GM21723 (cell line): ENCODE results near the gene CSNK2B.
A peak's percentile ranks its signal among the peaks of the same experiment; 100 is the strongest.

ENCODE experiments used
- ATAC-seq: cut with Tn5 transposase; IDR thresholded peaks from one replicate; pipeline ENCODE4 v1.9.1; 2021; ENCODE audit warnings: mild to moderate bottlenecking, moderate library complexity; ENCODE audit not compliant: unreplicated experiment

Gene CSNK2B

GRCh38 chr6:31665501-31666336 lies at the start of gene CSNK2B:
CSNK2B (plus strand) TSS chr6:31666080; CDS start chr6:31666832, 752 bp downstream.
- peak; percentile 76 for ATAC-seq

DNA sequence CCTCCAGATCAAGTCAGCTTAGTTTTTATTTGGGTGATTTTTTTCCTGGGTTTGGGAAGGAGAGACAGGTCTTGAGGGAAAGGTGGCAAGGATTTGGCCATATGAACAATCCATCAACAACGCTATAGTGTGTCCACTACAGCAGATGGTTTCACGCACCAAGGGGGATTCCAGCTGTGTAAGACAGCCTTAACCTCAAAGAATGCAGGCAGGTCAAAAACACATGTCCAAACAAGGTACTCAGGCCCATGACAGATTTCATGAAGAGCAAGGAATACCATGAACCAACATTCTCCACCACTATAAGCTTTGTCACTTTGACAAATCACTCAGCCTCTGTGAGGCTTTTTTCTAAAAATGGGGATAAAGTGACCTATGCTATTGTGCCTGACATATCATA lies 48.9 kb upstream of the CSNK2B start:
- ATAC-seq, result no peak

DNA sequence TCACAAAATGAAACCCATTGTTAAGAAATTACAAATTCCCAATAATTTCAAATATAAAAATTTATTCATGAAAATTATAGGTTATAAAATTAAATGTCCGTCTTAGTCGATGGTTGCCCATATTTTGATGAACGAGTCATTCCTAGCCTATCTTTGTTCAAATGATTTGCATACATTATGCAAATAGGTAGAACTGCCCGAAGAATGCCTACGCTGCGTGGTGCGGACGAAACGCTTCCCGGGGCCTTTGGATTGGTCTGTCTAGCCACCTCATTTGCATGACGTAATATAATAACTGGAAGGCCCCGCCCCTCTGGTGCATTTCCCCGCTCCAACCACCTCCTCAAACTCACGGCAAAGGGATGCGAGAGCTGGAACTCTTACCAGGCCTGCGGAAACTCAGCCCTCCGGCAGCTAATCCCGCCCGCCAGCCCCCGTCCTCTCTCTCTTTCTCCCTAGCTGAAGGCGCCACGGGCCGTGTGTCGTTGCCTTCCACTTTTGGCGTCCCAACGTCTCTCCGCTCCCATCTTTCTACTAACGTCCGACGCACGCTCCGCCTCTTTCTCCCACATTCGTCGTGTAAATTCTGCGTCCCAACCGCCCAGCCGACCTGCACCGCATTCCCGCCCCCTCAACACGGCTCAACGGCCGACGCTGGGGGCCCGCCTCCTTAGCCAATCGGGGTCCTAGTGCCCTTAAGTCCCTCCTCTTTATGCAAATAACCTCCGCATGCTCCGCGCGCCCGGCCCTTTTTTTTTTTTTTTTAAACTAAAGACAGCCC lies 45.9 kb upstream of the CSNK2B start:
- peak; percentile 78 for ATAC-seq

DNA sequence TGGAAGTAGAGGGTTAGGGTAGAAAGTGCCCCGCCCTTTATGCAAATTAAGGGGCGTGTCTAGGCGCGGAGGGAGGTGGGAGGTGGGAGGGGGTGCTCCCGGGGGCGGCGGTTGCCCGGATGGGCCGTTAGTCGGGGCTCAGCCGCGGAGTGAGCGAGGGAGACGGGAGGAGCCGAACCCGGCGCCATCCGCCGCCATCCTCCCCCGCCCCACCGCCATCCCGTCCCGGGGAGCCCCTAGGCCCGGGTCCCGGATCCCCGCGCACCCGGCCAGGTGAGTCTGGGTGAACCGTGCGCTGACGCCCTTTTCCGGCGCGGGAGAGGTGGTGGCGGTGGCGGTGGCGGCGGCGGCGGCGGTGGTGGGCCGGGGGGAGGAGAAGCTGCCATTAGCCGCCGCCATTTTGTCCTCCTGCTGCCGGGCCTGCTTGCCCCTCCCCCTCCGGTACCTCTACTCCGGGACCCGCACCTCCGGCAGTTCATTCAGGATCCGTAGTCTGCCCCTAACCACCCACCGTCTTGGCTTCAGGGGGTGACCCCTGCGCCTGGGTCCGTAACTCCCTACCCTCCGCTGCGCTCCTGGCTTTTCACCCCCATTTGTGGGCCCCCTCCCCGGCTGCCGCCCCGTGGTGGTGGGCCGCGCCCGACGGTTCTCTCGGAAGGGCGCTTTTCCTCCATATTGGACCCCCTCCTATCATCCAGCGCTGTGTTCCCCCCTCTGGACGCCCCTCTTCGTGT lies 45.1 kb upstream of the CSNK2B start, which contains the start of gene PRRC2A:
Gene PRRC2A (plus strand): TSS at position 130 of the 734 bp plus-strand sequence. CDS start 2,075 bp downstream, outside the sequence.
- ATAC-seq, result peak; percentile 51

GRCh38 chr6:31621320-31621939 lies 44.5 kb upstream of the CSNK2B start:
- ATAC-seq, result no peak

DNA sequence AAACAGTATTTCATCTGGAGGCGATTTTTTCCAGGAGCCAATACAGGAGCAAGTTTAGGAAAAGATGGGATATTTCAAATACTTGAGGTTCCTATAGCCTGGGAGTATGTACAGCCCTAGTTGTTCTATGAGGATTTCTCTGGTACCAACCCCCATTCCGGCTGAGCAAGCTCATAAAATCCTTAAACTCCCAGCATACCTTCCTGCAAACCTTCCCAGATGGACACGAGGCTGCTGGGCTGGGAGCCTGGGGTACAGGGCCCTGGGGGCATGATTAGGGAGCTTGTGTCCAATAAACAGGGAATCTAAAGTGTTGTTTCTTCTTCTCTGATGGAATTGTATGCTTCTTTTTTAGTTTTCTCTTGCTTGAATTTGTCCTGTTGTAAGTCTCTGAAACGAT lies 43.9 kb upstream of the CSNK2B start:
- ATAC-seq, result no peak

- ATAC-seq, result no peak
These were observed 43.2 kb upstream of the CSNK2B start for GRCh38 chr6:31622684-31623091.

DNA sequence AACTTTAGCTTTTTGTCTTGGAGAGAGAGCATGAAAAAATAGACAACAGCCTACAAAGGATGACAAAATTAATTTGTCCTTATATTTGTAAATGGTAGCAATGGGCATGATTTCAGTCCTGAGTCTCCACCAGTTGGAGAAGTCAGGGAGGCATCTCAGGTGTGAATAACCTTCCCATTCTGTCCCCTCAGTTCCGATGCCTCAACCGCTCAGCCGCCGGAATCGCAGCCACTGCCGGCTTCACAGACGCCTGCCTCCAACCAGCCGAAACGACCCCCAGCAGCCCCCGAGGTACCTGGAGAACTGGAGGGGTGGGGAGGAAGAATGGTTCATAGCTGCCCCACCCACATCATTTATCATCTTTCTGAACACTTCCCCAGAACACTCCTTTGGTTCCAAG lies 41.8 kb upstream of the CSNK2B start:
- no peak for ATAC-seq

GRCh38 chr6:31626952-31627351 lies 38.9 kb upstream of the CSNK2B start:
- no peak for ATAC-seq

- ATAC-seq, result no peak
These were observed 38.1 kb upstream of the CSNK2B start for GRCh38 chr6:31627690-31628287.

DNA sequence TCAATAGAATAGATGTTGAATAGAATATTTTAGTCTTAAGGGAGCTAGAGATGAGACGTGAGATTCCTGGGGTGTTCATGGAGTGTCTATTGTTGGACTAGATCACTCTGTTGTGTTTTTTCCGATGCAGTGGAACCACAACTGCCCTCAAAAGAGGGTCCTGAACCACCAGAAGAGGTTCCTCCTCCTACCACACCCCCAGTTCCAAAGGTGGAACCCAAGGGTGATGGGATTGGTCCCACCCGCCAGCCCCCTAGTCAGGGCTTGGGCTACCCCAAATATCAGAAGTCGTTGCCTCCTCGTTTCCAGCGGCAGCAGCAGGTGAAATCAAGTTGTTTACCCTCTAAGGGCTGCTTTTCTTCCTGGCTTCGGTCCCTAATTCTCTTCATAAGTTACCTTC lies 36.9 kb upstream of the CSNK2B start:
- no peak for ATAC-seq

- ATAC-seq, result no peak
These were observed 35.5 kb upstream of the CSNK2B start for GRCh38 chr6:31630177-31630934.

DNA sequence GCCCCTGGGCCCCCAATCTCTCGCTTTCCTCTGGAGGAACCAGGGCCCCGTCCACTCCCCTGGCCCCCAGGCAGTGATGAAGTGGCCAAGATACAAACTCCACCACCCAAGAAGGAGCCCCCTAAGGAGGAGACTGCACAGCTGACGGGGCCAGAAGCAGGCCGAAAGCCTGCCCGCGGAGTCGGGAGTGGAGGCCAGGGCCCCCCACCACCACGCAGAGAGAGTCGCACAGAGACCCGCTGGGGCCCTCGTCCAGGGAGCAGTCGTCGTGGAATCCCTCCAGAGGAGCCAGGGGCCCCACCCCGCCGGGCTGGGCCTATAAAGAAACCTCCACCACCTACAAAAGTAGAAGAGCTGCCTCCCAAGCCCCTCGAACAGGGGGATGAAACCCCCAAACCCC lies 34.7 kb upstream of the CSNK2B start:
- no peak for ATAC-seq

- no peak for ATAC-seq
These were observed 34.1 kb upstream of the CSNK2B start for GRCh38 chr6:31631681-31632278.

GRCh38 chr6:31632279-31632946 lies 33.5 kb upstream of the CSNK2B start:
- ATAC-seq, result no peak

DNA sequence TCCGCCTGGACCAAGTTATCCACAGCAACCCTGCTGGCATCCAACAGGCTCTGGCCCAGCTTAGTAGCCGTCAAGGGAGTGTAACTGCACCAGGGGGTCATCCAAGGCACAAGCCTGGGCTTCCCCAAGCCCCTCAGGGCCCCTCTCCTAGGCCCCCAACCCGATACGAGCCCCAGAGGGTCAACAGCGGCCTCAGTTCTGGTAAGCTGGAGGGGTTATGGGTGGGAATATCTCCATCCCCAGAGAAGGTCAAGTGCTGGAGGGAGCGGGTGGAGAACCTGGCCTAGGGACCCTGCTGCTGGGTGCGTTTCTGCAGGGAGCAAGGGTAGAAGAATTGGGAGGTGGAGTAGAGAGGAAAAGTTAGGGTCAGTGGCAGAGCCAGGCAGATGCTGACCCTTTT lies 32.4 kb upstream of the CSNK2B start:
- ATAC-seq, result no peak

- ATAC-seq, result no peak
These were observed 31.7 kb upstream of the CSNK2B start for GRCh38 chr6:31634131-31634530.

- ATAC-seq, result no peak
These were observed 30.8 kb upstream of the CSNK2B start for GRCh38 chr6:31634969-31635575.
